HEK293 (cell line): ENCODE data around the gene STIM2.

Experiments used
- CTCF ChIA-PET: fragments of 350-600 bp; formaldehyde crosslinking; extraction: SDS; loops from one replicate; lab custom pipeline; 2021; ENCODE audit warnings: antibody characterized with exemption; lab: Yijun Ruan, JAX
- POLR2A ChIA-PET: fragments of 300-600 bp; formaldehyde crosslinking; extraction: SDS; loops from one replicate; lab custom pipeline; 2020; ENCODE audit warnings: antibody characterized with exemption, inconsistent platforms; lab: Yijun Ruan, JAX
- H3K27ac ChIP-seq: fragments of 200-500 bp; sonication (Bioruptor generic); 2 replicates; pipeline ENCODE4 v1.5.1; 2014; ENCODE audit warnings: low read depth, low read length, control low read depth, inconsistent platforms; ENCODE audit errors: extremely low read depth
- H3K36me3 ChIP-seq, 2 experiments: fragments of 200-500 bp in 1 of 2; sonication (Bioruptor generic) in 1 of 2; 1 replicate in 1 of 2; 2 replicates in 1 of 2; pipeline ENCODE4 v1.5.1; 2014 to 2017; ENCODE audit warnings: inconsistent platforms in 2 of 2, low read length in 2 of 2; ENCODE audit not compliant: control insufficient read depth in 2 of 2, insufficient read depth in 1 of 2
- H3K4me1 ChIP-seq: fragments of 200-500 bp; sonication (Bioruptor generic); 2 replicates; pipeline ENCODE4 v1.5.1; 2014; ENCODE audit warnings: mild to moderate bottlenecking, low read length, inconsistent platforms; ENCODE audit not compliant: control insufficient read depth, insufficient read depth
- H3K4me3 ChIP-seq: 2 replicates; pipeline ENCODE4 v1.5.1; 2011; ENCODE audit warnings: low read depth, mild to moderate bottlenecking, control low read depth, low read length, moderate library complexity
- H3K9me3 ChIP-seq: fragments of 200-500 bp; sonication (Bioruptor generic); 2 replicates; pipeline ENCODE4 v1.5.1; 2014; ENCODE audit warnings: low read depth, low read length, inconsistent platforms; ENCODE audit not compliant: control insufficient read depth, insufficient read depth
- FEZF1 ChIP-seq: fragments of 450-650 bp; formaldehyde crosslinking; IDR thresholded peaks from 2 replicates; pipeline ENCODE4 v1.5.1; 2016; ENCODE audit warnings: missing biosample characterization, missing genetic modification characterization
- KLF16 ChIP-seq: fragments of 450-650 bp; formaldehyde crosslinking; IDR thresholded peaks from 2 replicates; pipeline ENCODE4 v1.5.1; 2017; ENCODE audit warnings: missing biosample characterization, missing genetic modification characterization
- KLF7 ChIP-seq: fragments of 450-650 bp; formaldehyde crosslinking; IDR thresholded peaks from 2 replicates; pipeline ENCODE4 v1.5.1; 2016; ENCODE audit warnings: missing biosample characterization, missing genetic modification characterization, borderline replicate concordance
- SCRT2 ChIP-seq: fragments of 450-650 bp; formaldehyde crosslinking; IDR thresholded peaks from 2 replicates; pipeline ENCODE4 v1.5.1; 2016; ENCODE audit warnings: missing biosample characterization, missing genetic modification characterization
- YY2 ChIP-seq: fragments of 450-650 bp; formaldehyde crosslinking; IDR thresholded peaks from 2 replicates; pipeline ENCODE4 v1.5.1; 2016; ENCODE audit warnings: missing biosample characterization, missing genetic modification characterization
- ZBTB7A ChIP-seq: fragments of 450-650 bp; formaldehyde crosslinking; IDR thresholded peaks from 2 replicates; pipeline ENCODE4 v1.5.1; 2016; ENCODE audit warnings: low read depth, missing biosample characterization, missing genetic modification characterization
- ZFP3 ChIP-seq: fragments of 450-650 bp; formaldehyde crosslinking; IDR thresholded peaks from 2 replicates; pipeline ENCODE4 v1.5.1; 2016; ENCODE audit warnings: low read depth, missing biosample characterization, missing genetic modification characterization
- ZNF416 ChIP-seq: fragments of 450-650 bp; formaldehyde crosslinking; IDR thresholded peaks from 2 replicates; pipeline ENCODE4 v1.5.1; 2016; ENCODE audit warnings: missing biosample characterization, missing genetic modification characterization
- ZNF560 ChIP-seq: fragments of 450-650 bp; formaldehyde crosslinking; IDR thresholded peaks from 2 replicates; pipeline ENCODE4 v1.5.1; 2017; ENCODE audit warnings: missing biosample characterization, missing genetic modification characterization, borderline replicate concordance
- TF ChIP-seq, protein P1 (sequence below): fragments of 450-650 bp; formaldehyde crosslinking; IDR thresholded peaks from 2 replicates; pipeline ENCODE4; 2016; ENCODE audit warnings: missing biosample characterization, missing genetic modification characterization
- TF ChIP-seq, protein P2 (sequence below): fragments of 450-650 bp; formaldehyde crosslinking; IDR thresholded peaks from 2 replicates; pipeline ENCODE4 v1.5.1; 2016; ENCODE audit warnings: missing biosample characterization, missing genetic modification characterization
- TF ChIP-seq, protein P3 (sequence below): fragments of 450-650 bp; formaldehyde crosslinking; IDR thresholded peaks from 2 replicates; pipeline ENCODE4 v1.5.1; 2017; ENCODE audit warnings: missing biosample characterization, missing genetic modification characterization
- TF ChIP-seq, protein P4 (sequence below): fragments of 450-650 bp; formaldehyde crosslinking; IDR thresholded peaks from 2 replicates; pipeline ENCODE4 v1.5.1; 2016; ENCODE audit warnings: missing biosample characterization, missing genetic modification characterization
- TF ChIP-seq, protein P5 (sequence below): fragments of 450-650 bp; formaldehyde crosslinking; IDR thresholded peaks from 2 replicates; pipeline ENCODE4 v1.5.1; 2016; ENCODE audit warnings: missing biosample characterization, missing genetic modification characterization
- TF ChIP-seq, protein P6 (sequence below): fragments of 450-650 bp; formaldehyde crosslinking; IDR thresholded peaks from 2 replicates; pipeline ENCODE4 v1.5.1; 2016; ENCODE audit warnings: missing biosample characterization, missing genetic modification characterization

Gene STIM2

DNA sequence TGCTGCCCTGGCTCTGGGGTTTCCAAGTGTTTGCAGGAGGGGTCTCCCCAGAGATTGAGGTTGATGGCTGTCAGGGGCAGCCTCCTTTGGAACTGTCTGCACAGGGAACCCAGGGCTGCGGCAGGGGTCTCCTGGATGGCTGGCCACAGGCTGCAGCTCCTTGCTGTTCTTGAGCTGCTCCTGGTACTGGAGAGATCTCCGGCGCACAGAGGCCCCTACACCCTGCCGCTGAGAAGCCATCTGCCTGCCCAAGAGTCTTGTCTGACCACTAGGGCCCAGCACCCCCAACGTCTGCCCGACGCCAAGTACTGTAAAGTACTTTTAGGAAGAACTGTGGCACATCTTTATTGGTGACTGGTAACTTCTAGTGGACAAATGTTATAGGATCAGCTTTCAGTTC, 13.5 kb downstream of the STIM2 start:
- H3K9me3 ChIP-seq: no peaks in the 10 kb centered on the region
- no peak overlapping the region for H3K4me3 ChIP-seq
- ChIA-PET CTCF (interaction anchor here (1.0 kb wide), 1 partner anchor 26 kb away, joined by 3 read pairs; no protein-coding TSS in a partner anchor), POLR2A (no interaction called here)
- H3K27ac ChIP-seq: no peak overlapping the region
- TF ChIP-seq, protein P1, sequence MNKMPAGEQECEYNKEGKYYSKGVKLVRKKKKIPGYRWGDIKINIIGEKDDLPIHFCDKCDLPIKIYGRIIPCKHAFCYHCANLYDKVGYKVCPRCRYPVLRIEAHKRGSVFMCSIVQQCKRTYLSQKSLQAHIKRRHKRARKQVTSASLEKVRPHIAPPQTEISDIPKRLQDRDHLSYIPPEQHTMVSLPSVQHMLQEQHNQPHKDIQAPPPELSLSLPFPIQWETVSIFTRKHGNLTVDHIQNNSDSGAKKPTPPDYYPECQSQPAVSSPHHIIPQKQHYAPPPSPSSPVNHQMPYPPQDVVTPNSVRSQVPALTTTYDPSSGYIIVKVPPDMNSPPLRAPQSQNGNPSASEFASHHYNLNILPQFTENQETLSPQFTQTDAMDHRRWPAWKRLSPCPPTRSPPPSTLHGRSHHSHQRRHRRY (tag by site-specific recombination): no peak
- TF ChIP-seq ZNF416 (tag by site-specific recombination) (no peak), ZFP3 (tag by site-specific recombination) (no peak)
- TF ChIP-seq, protein P2, sequence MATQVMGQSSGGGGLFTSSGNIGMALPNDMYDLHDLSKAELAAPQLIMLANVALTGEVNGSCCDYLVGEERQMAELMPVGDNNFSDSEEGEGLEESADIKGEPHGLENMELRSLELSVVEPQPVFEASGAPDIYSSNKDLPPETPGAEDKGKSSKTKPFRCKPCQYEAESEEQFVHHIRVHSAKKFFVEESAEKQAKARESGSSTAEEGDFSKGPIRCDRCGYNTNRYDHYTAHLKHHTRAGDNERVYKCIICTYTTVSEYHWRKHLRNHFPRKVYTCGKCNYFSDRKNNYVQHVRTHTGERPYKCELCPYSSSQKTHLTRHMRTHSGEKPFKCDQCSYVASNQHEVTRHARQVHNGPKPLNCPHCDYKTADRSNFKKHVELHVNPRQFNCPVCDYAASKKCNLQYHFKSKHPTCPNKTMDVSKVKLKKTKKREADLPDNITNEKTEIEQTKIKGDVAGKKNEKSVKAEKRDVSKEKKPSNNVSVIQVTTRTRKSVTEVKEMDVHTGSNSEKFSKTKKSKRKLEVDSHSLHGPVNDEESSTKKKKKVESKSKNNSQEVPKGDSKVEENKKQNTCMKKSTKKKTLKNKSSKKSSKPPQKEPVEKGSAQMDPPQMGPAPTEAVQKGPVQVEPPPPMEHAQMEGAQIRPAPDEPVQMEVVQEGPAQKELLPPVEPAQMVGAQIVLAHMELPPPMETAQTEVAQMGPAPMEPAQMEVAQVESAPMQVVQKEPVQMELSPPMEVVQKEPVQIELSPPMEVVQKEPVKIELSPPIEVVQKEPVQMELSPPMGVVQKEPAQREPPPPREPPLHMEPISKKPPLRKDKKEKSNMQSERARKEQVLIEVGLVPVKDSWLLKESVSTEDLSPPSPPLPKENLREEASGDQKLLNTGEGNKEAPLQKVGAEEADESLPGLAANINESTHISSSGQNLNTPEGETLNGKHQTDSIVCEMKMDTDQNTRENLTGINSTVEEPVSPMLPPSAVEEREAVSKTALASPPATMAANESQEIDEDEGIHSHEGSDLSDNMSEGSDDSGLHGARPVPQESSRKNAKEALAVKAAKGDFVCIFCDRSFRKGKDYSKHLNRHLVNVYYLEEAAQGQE (tag by site-specific recombination): no peak
- no peaks in the 10 kb centered on the region for H3K36me3 ChIP-seq
- peaks cover 4% of the 10 kb centered on the region; the same call in 1 of the 2 replicates for H3K4me1 ChIP-seq

DNA sequence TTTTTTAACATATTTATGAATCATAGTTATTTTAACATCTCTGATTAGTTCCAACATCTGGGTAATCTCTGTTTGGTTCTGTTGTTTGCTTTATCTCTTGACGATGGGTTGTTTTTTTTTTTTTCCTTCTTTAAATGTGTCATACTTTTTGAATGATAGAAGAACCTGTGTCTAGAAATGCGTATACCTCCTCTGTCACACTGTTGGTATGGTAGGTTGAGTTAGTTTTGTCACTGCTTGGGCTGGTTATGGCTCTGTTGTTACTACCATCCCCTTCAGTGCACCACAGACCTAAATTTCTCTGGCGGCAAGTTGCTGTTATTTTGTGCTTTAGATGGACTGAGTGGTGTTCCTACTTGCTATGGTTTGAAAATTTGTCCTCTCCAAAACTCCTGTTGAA, 16.8 kb downstream of the STIM2 start:
- CTCF ChIA-PET: no interaction called here
- TF ChIP-seq, protein P3, sequence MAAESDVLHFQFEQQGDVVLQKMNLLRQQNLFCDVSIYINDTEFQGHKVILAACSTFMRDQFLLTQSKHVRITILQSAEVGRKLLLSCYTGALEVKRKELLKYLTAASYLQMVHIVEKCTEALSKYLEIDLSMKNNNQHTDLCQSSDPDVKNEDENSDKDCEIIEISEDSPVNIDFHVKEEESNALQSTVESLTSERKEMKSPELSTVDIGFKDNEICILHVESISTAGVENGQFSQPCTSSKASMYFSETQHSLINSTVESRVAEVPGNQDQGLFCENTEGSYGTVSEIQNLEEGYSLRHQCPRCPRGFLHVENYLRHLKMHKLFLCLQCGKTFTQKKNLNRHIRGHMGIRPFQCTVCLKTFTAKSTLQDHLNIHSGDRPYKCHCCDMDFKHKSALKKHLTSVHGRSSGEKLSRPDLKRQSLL (tag by site-specific recombination): no peak
- H3K4me3 ChIP-seq: no peak overlapping the region
- H3K27ac ChIP-seq: no peak overlapping the region
- no peaks in the 10 kb centered on the region for H3K36me3 ChIP-seq
- no peaks in the 10 kb centered on the region for H3K4me1 ChIP-seq
- no peaks in the 10 kb centered on the region for H3K9me3 ChIP-seq
- POLR2A ChIA-PET: no interaction called here

DNA sequence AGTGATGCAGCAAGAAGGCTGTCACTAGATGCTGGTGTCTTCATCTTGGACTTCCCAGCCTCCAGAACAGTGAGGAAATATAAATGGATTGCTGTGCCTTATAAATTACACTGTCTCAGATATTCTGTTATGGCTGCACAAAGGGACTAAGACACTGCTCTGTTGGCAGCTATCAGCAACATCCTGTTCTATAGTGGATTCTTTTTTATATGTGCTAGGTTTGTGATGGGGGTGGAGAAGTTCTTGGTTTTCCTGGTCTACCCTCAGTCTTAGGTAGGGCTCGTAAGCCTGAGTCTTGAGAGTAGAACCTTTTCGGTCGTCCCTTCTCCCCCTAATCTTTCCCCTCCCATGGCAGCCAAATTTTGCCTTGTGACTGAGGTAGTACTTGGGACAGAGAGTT, 17.3 kb downstream of the STIM2 start:
- Histone ChIP-seq H3K36me3 (no peaks in the 10 kb centered on the region), H3K4me1 (no peaks in the 10 kb centered on the region), H3K27ac (no peak overlapping the region), H3K9me3 (no peaks in the 10 kb centered on the region), H3K4me3 (no peak overlapping the region)
- POLR2A ChIA-PET: no interaction called here
- CTCF ChIA-PET: no interaction called here
- TF ChIP-seq YY2 (tag by site-specific recombination) (no peak), FEZF1 (tag by site-specific recombination) (no peak), KLF7 (no peak), SCRT2 (tag by site-specific recombination) (no peak), ZBTB7A (tag by site-specific recombination) (no peak), ZNF560 (tag by site-specific recombination) (no peak), KLF16 (tag by site-specific recombination) (no peak)
- TF ChIP-seq, protein P4, sequence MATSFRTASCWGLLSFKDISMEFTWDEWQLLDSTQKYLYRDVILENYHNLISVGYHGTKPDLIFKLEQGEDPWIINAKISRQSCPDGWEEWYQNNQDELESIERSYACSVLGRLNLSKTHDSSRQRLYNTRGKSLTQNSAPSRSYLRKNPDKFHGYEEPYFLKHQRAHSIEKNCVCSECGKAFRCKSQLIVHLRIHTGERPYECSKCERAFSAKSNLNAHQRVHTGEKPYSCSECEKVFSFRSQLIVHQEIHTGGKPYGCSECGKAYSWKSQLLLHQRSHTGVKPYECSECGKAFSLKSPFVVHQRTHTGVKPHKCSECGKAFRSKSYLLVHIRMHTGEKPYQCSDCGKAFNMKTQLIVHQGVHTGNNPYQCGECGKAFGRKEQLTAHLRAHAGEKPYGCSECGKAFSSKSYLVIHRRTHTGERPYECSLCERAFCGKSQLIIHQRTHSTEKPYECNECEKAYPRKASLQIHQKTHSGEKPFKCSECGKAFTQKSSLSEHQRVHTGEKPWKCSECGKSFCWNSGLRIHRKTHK (tag by site-specific recombination): no peak
- TF ChIP-seq, protein P5, sequence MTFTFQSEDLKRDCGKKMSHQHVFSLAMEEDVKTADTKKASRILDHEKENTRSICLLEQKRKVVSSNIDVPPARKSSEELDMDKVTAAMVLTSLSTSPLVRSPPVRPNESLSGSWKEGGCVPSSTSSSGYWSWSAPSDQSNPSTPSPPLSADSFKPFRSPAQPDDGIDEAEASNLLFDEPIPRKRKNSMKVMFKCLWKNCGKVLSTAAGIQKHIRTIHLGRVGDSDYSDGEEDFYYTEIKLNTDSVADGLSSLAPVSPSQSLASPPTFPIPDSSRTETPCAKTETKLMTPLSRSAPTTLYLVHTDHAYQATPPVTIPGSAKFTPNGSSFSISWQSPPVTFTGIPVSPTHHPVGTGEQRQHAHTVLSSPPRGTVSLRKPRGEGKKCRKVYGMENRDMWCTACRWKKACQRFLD (tag by site-specific recombination): no peak
- TF ChIP-seq, protein P6, sequence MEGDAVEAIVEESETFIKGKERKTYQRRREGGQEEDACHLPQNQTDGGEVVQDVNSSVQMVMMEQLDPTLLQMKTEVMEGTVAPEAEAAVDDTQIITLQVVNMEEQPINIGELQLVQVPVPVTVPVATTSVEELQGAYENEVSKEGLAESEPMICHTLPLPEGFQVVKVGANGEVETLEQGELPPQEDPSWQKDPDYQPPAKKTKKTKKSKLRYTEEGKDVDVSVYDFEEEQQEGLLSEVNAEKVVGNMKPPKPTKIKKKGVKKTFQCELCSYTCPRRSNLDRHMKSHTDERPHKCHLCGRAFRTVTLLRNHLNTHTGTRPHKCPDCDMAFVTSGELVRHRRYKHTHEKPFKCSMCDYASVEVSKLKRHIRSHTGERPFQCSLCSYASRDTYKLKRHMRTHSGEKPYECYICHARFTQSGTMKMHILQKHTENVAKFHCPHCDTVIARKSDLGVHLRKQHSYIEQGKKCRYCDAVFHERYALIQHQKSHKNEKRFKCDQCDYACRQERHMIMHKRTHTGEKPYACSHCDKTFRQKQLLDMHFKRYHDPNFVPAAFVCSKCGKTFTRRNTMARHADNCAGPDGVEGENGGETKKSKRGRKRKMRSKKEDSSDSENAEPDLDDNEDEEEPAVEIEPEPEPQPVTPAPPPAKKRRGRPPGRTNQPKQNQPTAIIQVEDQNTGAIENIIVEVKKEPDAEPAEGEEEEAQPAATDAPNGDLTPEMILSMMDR (tag by site-specific recombination): no peak
- TF ChIP-seq, protein P1 (tag by site-specific recombination): no peak
